T-cell (primary cell): Measurements from ENCODE around the gene FDX2. TPM values are rescaled to one million over a fixed set of nuclear protein-coding genes. Genes with fewer than 3 reads are reported as not detected.
A peak's percentile ranks its signal among the peaks of the same experiment; 100 is the strongest.
"Not testable (repeated sequence)": the region's sequence is repeated elsewhere in the genome, so short reads cannot be mapped to it uniquely, and the experiment has no call there.

Experiments used
- ATAC-seq, 4 experiments: fragments of 200-7000 bp in 3 of 4; fragments of 150-1000 bp in 1 of 4; cut with Tn5 transposase; replicated peaks in 1 of 4; 1 replicate in 3 of 4; 2 replicates in 1 of 4; pipeline ENCODE4 v1.10.0; 2021; ENCODE audit warnings: moderate library complexity in 3 of 4, mild to moderate bottlenecking in 2 of 4, moderate number of reproducible peaks in 1 of 4
- CTCF ChIA-PET, 2 donors: fragments of 300-600 bp; sonication (Branson Sonifier 250); formaldehyde crosslinking; loops; one replicate each; lab custom pipeline; 2022; ENCODE audit warnings: antibody characterized with exemption in 2 of 2; lab: Charles Lee
- POLR2A ChIA-PET, 2 donors: fragments of 300-600 bp; sonication (Branson Sonifier 250); formaldehyde crosslinking; loops; one replicate each; lab custom pipeline; 2022; ENCODE audit warnings: antibody characterized with exemption in 2 of 2; lab: Charles Lee
- DNase-seq, 35 experiments: peaks; one replicate each; pipeline versions ENCODE4 v3.0.0 to v3.0.0-alpha.2; 2013 to 2023
- H3K27ac ChIP-seq: one replicate; pipeline ENCODE4 v1.5.1; 2013; ENCODE audit warnings: low read length
- H3K27me3 ChIP-seq, 2 experiments: replicated peaks in 1 of 2; 1 replicate in 1 of 2; 2 replicates in 1 of 2; pipeline versions ENCODE4 v1.6.1 to v1.7.0; 2013; ENCODE audit warnings: low read length in 1 of 2, mixed read lengths in 1 of 2; ENCODE audit not compliant: control insufficient read depth in 2 of 2, insufficient read depth in 2 of 2; ENCODE audit errors: extremely low read depth in 1 of 2
- H3K36me3 ChIP-seq, 2 donors: 1 replicate in 1 of 2; 2 replicates in 1 of 2; pipeline versions ENCODE4 v1.6.1 to v1.7.0; 2013; ENCODE audit warnings: low read length in 1 of 2; ENCODE audit not compliant: control insufficient read depth in 2 of 2, insufficient read depth in 1 of 2; ENCODE audit errors: extremely low read depth in 1 of 2
- H3K4me1 ChIP-seq, 2 experiments: 1 replicate in 1 of 2; 2 replicates in 1 of 2; pipeline versions ENCODE4 v1.6.1 to v1.7.0; 2013; ENCODE audit warnings: low read length in 2 of 2, mixed read lengths in 1 of 2; ENCODE audit not compliant: insufficient read depth in 2 of 2, control insufficient read depth in 1 of 2; ENCODE audit errors: extremely low read depth in 1 of 2
- H3K4me3 ChIP-seq, 2 donors: 1 replicate in 1 of 2; 2 replicates in 1 of 2; pipeline versions ENCODE4 v1.5.1 to v1.7.0; 2013; ENCODE audit warnings: mild to moderate bottlenecking in 2 of 2, low read length in 1 of 2, moderate library complexity in 1 of 2; ENCODE audit not compliant: control insufficient read depth in 1 of 2; ENCODE audit errors: extremely low read depth in 1 of 2
- H3K9me3 ChIP-seq: 2 replicates; pipeline ENCODE4 v1.7.0; 2013
- H3K27ac Mint-ChIP-seq, 2 donors: one replicate each; pipeline ENCODE4 v1.8.0; 2020 to 2021; ENCODE audit warnings: mild to moderate bottlenecking in 2 of 2, mixed read lengths in 2 of 2
- H3K27me3 Mint-ChIP-seq, 2 donors: one replicate each; pipeline ENCODE4 v1.8.0; 2021 to 2022; ENCODE audit warnings: mixed read lengths in 2 of 2
- H3K36me3 Mint-ChIP-seq: one replicate; pipeline ENCODE4 v1.8.0; 2021; ENCODE audit warnings: mixed read lengths
- H3K4me1 Mint-ChIP-seq, 3 donors: one replicate each; pipeline ENCODE4 v1.8.0; 2020 to 2022; ENCODE audit warnings: mixed read lengths in 3 of 3, mild to moderate bottlenecking in 1 of 3
- H3K4me3 Mint-ChIP-seq, 3 donors: one replicate each; pipeline ENCODE4 v1.8.0; 2020 to 2022; ENCODE audit warnings: mild to moderate bottlenecking in 3 of 3, mixed read lengths in 3 of 3, moderate library complexity in 3 of 3
- H3K9me3 Mint-ChIP-seq, 3 donors: one replicate each; pipeline ENCODE4 v1.8.0; 2020 to 2022; ENCODE audit warnings: mixed read lengths in 3 of 3
- WGBS: methylation state at CpG from one replicate; pipeline ENCODE4 v1.1.5; 2013; ENCODE audit warnings: missing lambda C conversion rate; ENCODE audit not compliant: insufficient coverage; 5-methylcytosine and 5-hydroxymethylcytosine counted together
- total RNA-seq, 35 experiments: library from RNA in 6 of 35; stranded (reverse) in 6 of 35; fragments of 120-200 nt in 1 of 35; gene quantifications; one replicate each; pipeline versions ENCODE4 v1.2.1 to v1.2.4 and lab custom pipeline; 2013 to 2026

FDX2 gene
- total RNA-seq, 5 donors from 2014 or later (not counting 1 experiment from before 2014, with no cell fraction given): 5.7 to 16.8 (median 11.4) TPM

DNA sequence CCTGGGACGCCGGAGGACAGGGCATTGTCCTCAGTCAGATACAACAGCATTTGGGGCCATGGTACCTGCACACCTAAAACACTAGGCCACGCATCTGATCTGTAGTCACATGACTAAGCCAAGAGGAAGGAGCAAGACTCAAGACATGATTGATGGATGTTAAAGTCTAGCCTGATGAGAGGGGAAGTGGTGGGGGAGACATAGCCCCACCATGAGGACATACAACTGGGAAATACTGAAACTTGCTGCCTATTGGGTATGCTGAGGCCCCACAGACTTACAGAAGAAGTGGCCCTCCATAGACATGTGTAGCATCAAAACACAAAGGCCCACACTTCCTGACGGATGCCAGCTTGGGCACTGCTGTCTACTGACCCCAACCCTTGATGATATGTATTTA lies 30.4 kb downstream of the FDX2 start:
- ATAC-seq (no peak), DNase-seq (no peak)
- Mint-ChIP-seq H3K27ac (no peak overlapping the region), H3K4me1 (peaks cover 35 to 42% (median 37%) of the 10 kb centered on the region in 3 donors), H3K9me3 (no peaks in the 10 kb centered on the region), H3K27me3 (peaks cover 7 to 25% of the 10 kb centered on the region in 2 donors), H3K4me3 (peak overlapping the region in 1 of 3 donors; percentile 7), H3K36me3 (peaks cover 25% of the 10 kb centered on the region)
- 100% methylated on average over 3 of the region's 4 CpGs for WGBS
- Histone ChIP-seq H3K27me3 (peaks cover 5 to 40% of the 10 kb centered on the region in 2 experiments), H3K27ac (no peak overlapping the region), H3K9me3 (no peaks in the 10 kb centered on the region), H3K4me3 (no peak overlapping the region), H3K36me3 (peaks cover 0 to 35% of the 10 kb centered on the region in 2 donors), H3K4me1 (peaks cover 19 to 46% of the 10 kb centered on the region in 2 experiments)
- POLR2A ChIA-PET: interaction anchor here (0.5 to 0.6 kb wide), 2 partner anchors 14 to 59 kb away, joined by 3 read pairs; partner anchors contain the start of gene ICAM1 (in 1 of the 2)
- CTCF ChIA-PET: no interaction called here

DNA sequence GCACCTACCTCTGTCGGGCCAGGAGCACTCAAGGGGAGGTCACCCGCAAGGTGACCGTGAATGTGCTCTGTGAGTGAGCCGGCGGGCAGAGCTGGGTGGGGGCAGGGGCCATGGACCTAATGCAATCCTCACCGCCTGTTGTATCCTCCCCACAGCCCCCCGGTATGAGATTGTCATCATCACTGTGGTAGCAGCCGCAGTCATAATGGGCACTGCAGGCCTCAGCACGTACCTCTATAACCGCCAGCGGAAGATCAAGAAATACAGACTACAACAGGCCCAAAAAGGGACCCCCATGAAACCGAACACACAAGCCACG lies 30.9 kb downstream of the FDX2 start:
- Mint-ChIP-seq H3K9me3 (no peaks in the 10 kb centered on the region), H3K4me3 (peak overlapping the region in 1 of 3 donors; percentile 7), H3K27me3 (peaks cover 4 to 20% of the 10 kb centered on the region in 2 donors), H3K4me1 (peaks cover 32 to 39% (median 36%) of the 10 kb centered on the region in 3 donors), H3K36me3 (peaks cover 27% of the 10 kb centered on the region), H3K27ac (no peak overlapping the region)
- Histone ChIP-seq H3K36me3 (peaks cover 0 to 35% of the 10 kb centered on the region in 2 donors), H3K27me3 (peaks cover 3 to 35% of the 10 kb centered on the region in 2 experiments), H3K4me3 (no peak overlapping the region), H3K27ac (no peak overlapping the region), H3K9me3 (no peaks in the 10 kb centered on the region), H3K4me1 (peaks cover 14 to 46% of the 10 kb centered on the region in 2 experiments)
- ATAC-seq (no peak), DNase-seq (no peak)
- 94% methylated on average over 13 of the region's 13 CpGs for WGBS
- ChIA-PET POLR2A (no interaction called here), CTCF (no interaction called here)

DNA sequence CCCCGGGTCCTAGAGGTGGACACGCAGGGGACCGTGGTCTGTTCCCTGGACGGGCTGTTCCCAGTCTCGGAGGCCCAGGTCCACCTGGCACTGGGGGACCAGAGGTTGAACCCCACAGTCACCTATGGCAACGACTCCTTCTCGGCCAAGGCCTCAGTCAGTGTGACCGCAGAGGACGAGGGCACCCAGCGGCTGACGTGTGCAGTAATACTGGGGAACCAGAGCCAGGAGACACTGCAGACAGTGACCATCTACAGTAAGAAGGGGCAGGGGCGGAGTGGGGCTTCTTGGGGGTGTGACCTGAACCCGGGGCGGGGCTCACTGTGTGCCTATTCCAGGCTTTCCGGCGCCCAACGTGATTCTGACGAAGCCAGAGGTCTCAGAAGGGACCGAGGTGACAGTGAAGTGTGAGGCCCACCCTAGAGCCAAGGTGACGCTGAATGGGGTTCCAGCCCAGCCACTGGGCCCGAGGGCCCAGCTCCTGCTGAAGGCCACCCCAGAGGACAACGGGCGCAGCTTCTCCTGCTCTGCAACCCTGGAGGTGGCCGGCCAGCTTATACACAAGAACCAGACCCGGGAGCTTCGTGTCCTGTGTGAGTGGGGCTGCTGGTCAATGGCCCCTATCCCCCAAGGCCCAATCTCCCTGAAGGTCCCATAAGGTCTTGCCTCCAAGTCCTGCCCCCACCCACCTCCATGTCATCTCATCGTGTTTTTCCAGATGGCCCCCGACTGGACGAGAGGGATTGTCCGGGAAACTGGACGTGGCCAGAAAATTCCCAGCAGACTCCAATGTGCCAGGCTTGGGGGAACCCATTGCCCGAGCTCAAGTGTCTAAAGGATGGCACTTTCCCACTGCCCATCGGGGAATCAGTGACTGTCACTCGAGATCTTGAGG lies 31.5 kb downstream of the FDX2 start:
- WGBS: 96% methylated on average over 34 of the region's 34 CpGs
- ATAC-seq: no peak

DNA sequence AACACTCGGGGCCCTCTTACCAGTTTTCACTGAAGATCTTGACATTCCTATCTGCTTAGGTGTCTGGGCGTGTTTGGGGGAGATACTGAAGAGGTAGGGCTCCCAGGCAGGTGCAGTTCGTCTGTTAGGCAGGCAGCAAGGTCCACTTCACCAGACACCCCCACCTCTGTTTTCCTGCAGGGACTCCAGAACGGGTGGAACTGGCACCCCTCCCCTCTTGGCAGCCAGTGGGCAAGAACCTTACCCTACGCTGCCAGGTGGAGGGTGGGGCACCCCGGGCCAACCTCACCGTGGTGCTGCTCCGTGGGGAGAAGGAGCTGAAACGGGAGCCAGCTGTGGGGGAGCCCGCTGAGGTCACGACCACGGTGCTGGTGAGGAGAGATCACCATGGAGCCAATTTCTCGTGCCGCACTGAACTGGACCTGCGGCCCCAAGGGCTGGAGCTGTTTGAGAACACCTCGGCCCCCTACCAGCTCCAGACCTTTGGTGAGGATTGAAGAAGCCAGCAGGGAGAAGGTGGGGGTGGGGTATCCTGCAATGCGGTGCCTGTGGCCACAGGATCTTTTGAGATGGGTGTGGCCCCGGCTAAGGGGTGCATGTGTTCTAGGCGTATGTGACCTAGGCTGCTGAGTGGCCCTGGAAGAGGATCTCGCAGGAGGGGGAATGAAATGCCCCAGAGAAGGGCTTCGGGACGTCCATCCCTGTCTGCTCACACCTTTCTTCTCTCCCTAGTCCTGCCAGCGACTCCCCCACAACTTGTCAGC lies 32.3 kb downstream of the FDX2 start:
- ATAC-seq (no peak), DNase-seq (no peak)
- no peak overlapping the region for H3K4me3 Mint-ChIP-seq
- POLR2A ChIA-PET: interaction anchor here in 1 of 2 donors (0.5 kb wide), 1 partner anchor 104 kb away, joined by 4 read pairs; no protein-coding TSS in a partner anchor
- H3K27ac ChIP-seq: no peak overlapping the region
- peaks cover 28 to 36% (median 32%) of the 10 kb centered on the region in 3 donors for H3K4me1 Mint-ChIP-seq
- H3K36me3 ChIP-seq: peaks cover 0 to 35% of the 10 kb centered on the region in 2 donors
- no peak overlapping the region for H3K4me3 ChIP-seq
- peaks cover 0 to 10% of the 10 kb centered on the region in 2 donors for H3K27me3 Mint-ChIP-seq
- H3K9me3 ChIP-seq: no peaks in the 10 kb centered on the region
- no peaks in the 10 kb centered on the region for H3K9me3 Mint-ChIP-seq
- peaks cover 32% of the 10 kb centered on the region for H3K36me3 Mint-ChIP-seq
- H3K4me1 ChIP-seq: peaks cover 8 to 36% of the 10 kb centered on the region in 2 experiments
- CTCF ChIA-PET: interaction anchor here in 1 of 2 donors (0.6 kb wide), 1 partner anchor 120 kb away, joined by 3 read pairs; no protein-coding TSS in a partner anchor
- H3K27me3 ChIP-seq: peaks cover 0 to 21% of the 10 kb centered on the region in 2 experiments
- H3K27ac Mint-ChIP-seq: no peak overlapping the region
- 91% methylated on average over 15 of the region's 23 CpGs for WGBS

More for the DNA sequence above, 31.5 kb downstream of the FDX2 start:
- H3K9me3 ChIP-seq: no peaks in the 10 kb centered on the region
- peaks cover 35 to 41% (median 37%) of the 10 kb centered on the region in 3 donors for H3K4me1 Mint-ChIP-seq
- CTCF ChIA-PET: no interaction called here
- H3K4me1 ChIP-seq: peaks cover 13 to 44% of the 10 kb centered on the region in 2 experiments
- POLR2A ChIA-PET: no interaction called here
- H3K4me3 Mint-ChIP-seq: no peak overlapping the region
- no peak overlapping the region for H3K4me3 ChIP-seq
- H3K27me3 ChIP-seq: peaks cover 3 to 29% of the 10 kb centered on the region in 2 experiments
- H3K27ac ChIP-seq: no peak overlapping the region
- peaks cover 29% of the 10 kb centered on the region for H3K36me3 Mint-ChIP-seq
- no peak for DNase-seq
- peaks cover 4 to 18% of the 10 kb centered on the region in 2 donors for H3K27me3 Mint-ChIP-seq
- H3K27ac Mint-ChIP-seq: no peak overlapping the region
- no peaks in the 10 kb centered on the region for H3K9me3 Mint-ChIP-seq
- H3K36me3 ChIP-seq: peaks cover 0 to 35% of the 10 kb centered on the region in 2 donors

DNA sequence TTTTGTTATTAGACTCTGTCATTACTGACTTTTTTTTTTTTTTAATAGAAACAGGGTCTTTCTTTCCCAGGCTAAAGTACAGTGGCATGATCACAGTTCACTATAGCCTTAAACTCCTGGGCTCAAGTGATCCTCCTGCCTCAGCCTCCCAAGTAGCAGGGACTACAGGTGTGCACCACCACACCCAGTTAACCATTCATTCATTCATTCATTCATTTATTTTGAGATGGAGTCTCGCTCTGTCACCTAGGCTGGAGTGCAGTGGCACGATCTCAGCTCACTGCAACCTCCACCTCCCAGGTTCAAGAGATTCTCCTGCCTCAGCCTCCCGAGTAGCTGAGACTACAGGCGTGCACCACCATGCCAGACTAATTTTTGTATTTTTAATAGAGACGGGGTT lies 33.8 kb downstream of the FDX2 start:
- H3K27me3 Mint-ChIP-seq, H3K4me3 ChIP-seq, H3K27ac ChIP-seq, DNase-seq, POLR2A ChIA-PET, ATAC-seq, H3K27ac Mint-ChIP-seq, H3K9me3 Mint-ChIP-seq, H3K9me3 ChIP-seq, H3K4me3 Mint-ChIP-seq, H3K27me3 ChIP-seq: not testable (repeated sequence)
- H3K36me3 ChIP-seq: peaks cover 0 to 35% of the 10 kb centered on the region in 2 donors
- H3K4me1 ChIP-seq: peaks cover 3 to 22% of the 10 kb centered on the region in 2 experiments
- WGBS: no CpG with 5 or more reads among the region's 5 CpGs
- CTCF ChIA-PET: interaction anchor here in 1 of 2 donors (0.7 kb wide), 1 partner anchor 108 kb away, joined by 4 read pairs; no protein-coding TSS in a partner anchor
- H3K4me1 Mint-ChIP-seq: peaks cover 17 to 24% (median 21%) of the 10 kb centered on the region in 3 donors
- peaks cover 32% of the 10 kb centered on the region for H3K36me3 Mint-ChIP-seq
